Natural killer cell (primary cell): ENCODE results near the gene UBE2D4. TPM values are rescaled to one million over a fixed set of nuclear protein-coding genes. Genes with fewer than 3 reads are reported as not detected.

Experiments used
- ATAC-seq, 3 donors: fragments of 150-1000 bp in 2 of 3; fragments of 200-7000 bp in 1 of 3; cut with Tn5 transposase; 1 replicate in 1 of 3; 2 replicates in 2 of 3; pipeline ENCODE4 v1.10.0; 2021; ENCODE audit warnings: mild to moderate bottlenecking in 2 of 3, moderate library complexity in 2 of 3
- DNase-seq, 2 donors: peaks; one replicate each; pipeline versions ENCODE4 v3.0.0 to v3.0.0-alpha.2; 2013 to 2021; ENCODE audit warnings: mixed read lengths in 1 of 2
- H3K27ac ChIP-seq: one replicate; pipeline ENCODE4 v1.5.1; 2013; ENCODE audit warnings: mild to moderate bottlenecking, low read length
- H3K27me3 ChIP-seq: one replicate; pipeline ENCODE4 v1.6.1; 2013; ENCODE audit warnings: low read length; ENCODE audit not compliant: control insufficient read depth, insufficient read depth
- H3K36me3 ChIP-seq: one replicate; pipeline ENCODE4 v1.6.1; 2013; ENCODE audit warnings: low read length; ENCODE audit not compliant: control insufficient read depth, insufficient read depth
- H3K4me1 ChIP-seq: one replicate; pipeline ENCODE4 v1.6.1; 2013; ENCODE audit warnings: low read length; ENCODE audit not compliant: control insufficient read depth, insufficient read depth
- H3K4me3 ChIP-seq: one replicate; pipeline ENCODE4 v1.5.1; 2013; ENCODE audit warnings: low read length
- H3K9me3 ChIP-seq: one replicate; pipeline ENCODE4 v1.6.1; 2013; ENCODE audit warnings: low read length; ENCODE audit not compliant: control insufficient read depth, insufficient read depth
- H3K27ac Mint-ChIP-seq, 2 donors: one replicate each; pipeline ENCODE4 v1.8.0; 2022; ENCODE audit warnings: mild to moderate bottlenecking in 2 of 2, mixed read lengths in 2 of 2, moderate library complexity in 1 of 2
- H3K27me3 Mint-ChIP-seq, 2 donors: one replicate each; pipeline ENCODE4 v1.8.0; 2022; ENCODE audit warnings: low read depth in 2 of 2, mixed read lengths in 2 of 2
- H3K36me3 Mint-ChIP-seq: one replicate; pipeline ENCODE4 v1.8.0; 2022; ENCODE audit warnings: mixed read lengths
- H3K4me1 Mint-ChIP-seq, 2 donors: one replicate each; pipeline ENCODE4 v1.8.0; 2022; ENCODE audit warnings: mixed read lengths in 2 of 2
- H3K4me3 Mint-ChIP-seq: one replicate; pipeline ENCODE4 v1.8.0; 2022; ENCODE audit warnings: mild to moderate bottlenecking, moderate library complexity, mixed read lengths
- H3K9me3 Mint-ChIP-seq, 2 donors: one replicate each; pipeline ENCODE4 v1.8.0; 2022; ENCODE audit warnings: mixed read lengths in 2 of 2
- WGBS: methylation state at CpG from one replicate; pipeline ENCODE4 v1.1.7; 2013; ENCODE audit warnings: missing lambda C conversion rate; ENCODE audit not compliant: insufficient coverage; 5-methylcytosine and 5-hydroxymethylcytosine counted together
- intact Hi-C: fragments of 100-400 bp; cut with micrococcal nuclease; formaldehyde crosslinking; loops from one replicate; pipeline ENCODE4 v1.14.2; 2022
- total RNA-seq, 4 donors: library from RNA; stranded (reverse); fragments of 120-200 nt in 1 of 4; gene quantifications; one replicate each; pipeline versions ENCODE4 v1.2.3 to v1.2.4, GENCODE V29; 2013 to 2022
- TF ChIP-seq, protein P1 (sequence below): fragments of 200-600 bp; IDR thresholded peaks from one replicate; pipeline ENCODE4 v1.8.0; 2022; ENCODE audit warnings: antibody characterized with exemption

Gene UBE2D4
- total RNA-seq, 3 donors from 2014 or later (not counting 1 experiment from before 2014, with no cell fraction given), result 5.3 to 10.6 (median 9.6) TPM

DNA sequence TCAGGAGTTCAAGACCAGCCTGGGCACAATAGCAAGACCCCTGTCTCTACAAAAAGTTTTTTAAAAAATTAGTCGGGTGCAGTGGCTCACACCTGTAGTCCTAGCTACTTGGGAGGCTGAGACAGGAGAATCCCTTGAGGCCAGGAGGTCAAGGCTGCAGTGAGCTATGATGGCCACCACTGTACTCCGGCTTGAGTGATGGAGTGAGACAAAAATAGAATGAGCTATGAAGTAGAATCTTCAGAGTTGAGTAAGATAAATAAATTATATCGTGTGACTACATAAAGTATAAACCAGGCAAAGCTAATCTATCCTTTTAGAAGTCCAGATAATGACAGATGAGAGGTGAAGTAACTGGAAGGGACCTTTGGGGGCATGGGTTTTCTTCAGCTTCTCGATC is 41.6 kb upstream of the UBE2D4 start:
- Mint-ChIP-seq H3K27me3 (peaks cover 0 to 4% of the 10 kb centered on the region in 2 donors), H3K36me3 (peaks cover 8% of the 10 kb centered on the region), H3K4me3 (no peak overlapping the region), H3K27ac (no peak overlapping the region), H3K4me1 (peaks cover 3 to 12% of the 10 kb centered on the region in 2 donors), H3K9me3 (no peaks in the 10 kb centered on the region)
- H3K36me3 ChIP-seq, result peaks cover 28% of the 10 kb centered on the region
- 100% methylated on average over 3 of the region's 4 CpGs for WGBS
- H3K27ac ChIP-seq, result no peak overlapping the region
- DNase-seq, result no peak
- H3K4me3 ChIP-seq, result no peak overlapping the region
- intact Hi-C loops, result no loop called here
- H3K4me1 ChIP-seq, result no peaks in the 10 kb centered on the region
- no peak for ATAC-seq
- TF ChIP-seq, protein P1, sequence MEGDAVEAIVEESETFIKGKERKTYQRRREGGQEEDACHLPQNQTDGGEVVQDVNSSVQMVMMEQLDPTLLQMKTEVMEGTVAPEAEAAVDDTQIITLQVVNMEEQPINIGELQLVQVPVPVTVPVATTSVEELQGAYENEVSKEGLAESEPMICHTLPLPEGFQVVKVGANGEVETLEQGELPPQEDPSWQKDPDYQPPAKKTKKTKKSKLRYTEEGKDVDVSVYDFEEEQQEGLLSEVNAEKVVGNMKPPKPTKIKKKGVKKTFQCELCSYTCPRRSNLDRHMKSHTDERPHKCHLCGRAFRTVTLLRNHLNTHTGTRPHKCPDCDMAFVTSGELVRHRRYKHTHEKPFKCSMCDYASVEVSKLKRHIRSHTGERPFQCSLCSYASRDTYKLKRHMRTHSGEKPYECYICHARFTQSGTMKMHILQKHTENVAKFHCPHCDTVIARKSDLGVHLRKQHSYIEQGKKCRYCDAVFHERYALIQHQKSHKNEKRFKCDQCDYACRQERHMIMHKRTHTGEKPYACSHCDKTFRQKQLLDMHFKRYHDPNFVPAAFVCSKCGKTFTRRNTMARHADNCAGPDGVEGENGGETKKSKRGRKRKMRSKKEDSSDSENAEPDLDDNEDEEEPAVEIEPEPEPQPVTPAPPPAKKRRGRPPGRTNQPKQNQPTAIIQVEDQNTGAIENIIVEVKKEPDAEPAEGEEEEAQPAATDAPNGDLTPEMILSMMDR, result no peak
- H3K27me3 ChIP-seq, result no peaks in the 10 kb centered on the region
- no peaks in the 10 kb centered on the region for H3K9me3 ChIP-seq

DNA sequence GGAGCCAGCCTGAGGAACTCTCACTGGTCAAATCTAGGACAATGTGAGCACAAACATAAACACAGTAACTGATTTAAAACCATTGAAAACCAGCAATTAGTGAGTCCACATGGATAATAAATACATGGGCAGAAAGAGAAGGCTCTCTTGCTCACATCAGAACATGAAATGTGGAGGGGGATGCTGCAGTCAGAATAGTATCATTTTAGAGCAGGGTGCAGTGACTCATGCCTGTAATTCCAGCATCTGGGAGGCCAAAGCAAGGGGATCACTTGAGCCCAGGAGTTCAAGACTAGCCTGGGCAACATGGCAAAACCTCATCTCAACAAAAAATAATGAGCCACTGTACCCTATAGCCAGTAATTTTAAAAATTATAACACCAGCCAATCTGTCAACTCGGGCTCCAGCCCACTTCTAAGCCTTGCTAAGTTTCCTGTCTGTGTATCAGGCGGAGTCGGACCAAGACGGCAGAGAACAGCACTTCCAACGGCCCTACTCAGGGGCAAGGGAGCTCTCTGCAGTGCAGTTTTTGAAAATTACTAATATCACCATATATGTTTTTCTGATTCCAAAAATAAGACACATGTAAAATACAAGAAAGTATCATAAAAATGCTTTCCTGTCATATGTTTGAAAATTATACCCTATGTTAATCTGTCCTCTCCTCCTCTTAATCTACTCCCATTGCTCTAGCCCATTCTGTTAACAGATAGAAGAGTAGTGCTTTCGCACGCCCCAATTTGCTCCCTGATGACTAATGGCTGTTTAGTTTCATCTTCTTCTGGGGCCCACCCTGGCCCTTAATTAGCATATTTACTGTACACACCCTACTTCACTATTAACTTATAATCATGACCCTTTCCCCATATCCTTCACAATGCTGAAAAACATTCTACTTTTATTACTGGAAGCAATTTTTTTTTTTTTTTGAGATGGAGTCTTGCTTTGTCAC is 37.0 kb upstream of the UBE2D4 start:
- H3K27ac ChIP-seq, result no peak overlapping the region
- H3K4me1 ChIP-seq, result peaks cover 19% of the 10 kb centered on the region
- peaks cover 10% of the 10 kb centered on the region for H3K36me3 ChIP-seq
- intact Hi-C loops, result no loop called here
- no peaks in the 10 kb centered on the region for H3K36me3 Mint-ChIP-seq
- no peak overlapping the region for H3K27ac Mint-ChIP-seq
- H3K9me3 ChIP-seq, result no peaks in the 10 kb centered on the region
- H3K4me3 ChIP-seq, result no peak overlapping the region
- 84% methylated on average over 7 of the region's 7 CpGs for WGBS
- ATAC-seq, result peak in 2 of 3 donors; percentile 24 to 52
- TF ChIP-seq, protein P1, result no peak
- no peaks in the 10 kb centered on the region for H3K9me3 Mint-ChIP-seq
- no peak for DNase-seq
- H3K4me1 Mint-ChIP-seq, result peaks cover 41 to 52% of the 10 kb centered on the region in 2 donors
- H3K27me3 ChIP-seq, result no peaks in the 10 kb centered on the region
- H3K27me3 Mint-ChIP-seq, result peaks cover 17 to 35% of the 10 kb centered on the region in 2 donors
- no peak overlapping the region for H3K4me3 Mint-ChIP-seq

DNA sequence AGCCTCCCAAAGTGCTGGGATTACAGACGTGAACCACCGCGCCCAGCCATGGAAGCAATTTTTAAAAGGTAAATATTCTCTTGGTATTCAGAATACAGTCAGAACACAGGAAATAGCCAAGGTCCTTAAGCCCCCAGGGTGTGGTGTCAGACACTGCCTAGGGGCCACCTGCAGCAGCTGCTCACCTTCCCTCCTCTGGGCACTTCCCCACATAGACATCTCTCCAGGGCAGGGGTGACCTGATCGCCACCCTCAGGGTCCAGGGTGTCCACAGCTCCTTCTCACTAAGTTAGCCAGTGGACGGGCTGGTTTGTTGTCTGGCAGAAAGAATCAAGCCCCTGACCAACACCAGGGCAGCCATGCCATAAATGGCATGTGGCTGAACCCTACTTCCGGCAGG is 35.8 kb upstream of the UBE2D4 start:
- Mint-ChIP-seq H3K9me3 (no peaks in the 10 kb centered on the region), H3K4me3 (no peak overlapping the region), H3K4me1 (peaks cover 52 to 60% of the 10 kb centered on the region in 2 donors), H3K27me3 (peaks cover 17 to 37% of the 10 kb centered on the region in 2 donors), H3K27ac (no peak overlapping the region), H3K36me3 (no peaks in the 10 kb centered on the region)
- Histone ChIP-seq H3K27me3 (no peaks in the 10 kb centered on the region), H3K9me3 (no peaks in the 10 kb centered on the region), H3K36me3 (peaks cover 6% of the 10 kb centered on the region), H3K27ac (no peak overlapping the region), H3K4me1 (peaks cover 19% of the 10 kb centered on the region), H3K4me3 (no peak overlapping the region)
- DNase-seq (no peak), ATAC-seq (no peak)
- TF ChIP-seq, protein P1, result no peak
- intact Hi-C loops, result no loop called here
- WGBS, result 98% methylated on average over 6 of the region's 6 CpGs
